ENCODE results near the gene SPAG4. TPM values are rescaled to one million over a fixed set of nuclear protein-coding genes. Genes with fewer than 3 reads are reported as not detected.

Gene SPAG4
- total RNA-seq, 4 donors from 2014 or later, result 1.3 to 5.7 (median 2.6) TPM

DNA sequence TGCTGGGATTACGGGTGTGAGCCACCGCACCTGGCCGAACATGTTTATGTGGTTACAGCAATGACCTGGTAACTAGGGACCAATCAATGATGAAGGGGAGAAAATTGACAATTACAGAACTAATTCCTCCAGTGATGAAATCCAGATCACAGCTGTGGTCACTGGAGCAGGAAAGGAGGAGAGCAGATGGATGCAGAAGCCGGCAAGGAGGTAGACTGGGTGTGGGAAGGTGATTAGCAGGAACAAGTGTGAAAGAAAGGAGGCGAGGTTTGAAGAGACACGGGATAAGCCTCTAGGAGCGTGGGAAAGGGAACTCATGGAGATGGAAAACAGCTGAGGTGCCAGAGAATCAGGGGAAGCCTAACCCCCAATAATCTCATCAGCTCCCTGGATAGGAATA lies 17.2 kb upstream of the SPAG4 start:
- H3K36me3 ChIP-seq, result no peaks in the 10 kb centered on the region
- no peaks in the 10 kb centered on the region for H3K9me3 ChIP-seq
- TF ChIP-seq POLR2A (IDR thresholded peaks at IDR 0.05), result no peak
- TF ChIP-seq, protein P1, sequence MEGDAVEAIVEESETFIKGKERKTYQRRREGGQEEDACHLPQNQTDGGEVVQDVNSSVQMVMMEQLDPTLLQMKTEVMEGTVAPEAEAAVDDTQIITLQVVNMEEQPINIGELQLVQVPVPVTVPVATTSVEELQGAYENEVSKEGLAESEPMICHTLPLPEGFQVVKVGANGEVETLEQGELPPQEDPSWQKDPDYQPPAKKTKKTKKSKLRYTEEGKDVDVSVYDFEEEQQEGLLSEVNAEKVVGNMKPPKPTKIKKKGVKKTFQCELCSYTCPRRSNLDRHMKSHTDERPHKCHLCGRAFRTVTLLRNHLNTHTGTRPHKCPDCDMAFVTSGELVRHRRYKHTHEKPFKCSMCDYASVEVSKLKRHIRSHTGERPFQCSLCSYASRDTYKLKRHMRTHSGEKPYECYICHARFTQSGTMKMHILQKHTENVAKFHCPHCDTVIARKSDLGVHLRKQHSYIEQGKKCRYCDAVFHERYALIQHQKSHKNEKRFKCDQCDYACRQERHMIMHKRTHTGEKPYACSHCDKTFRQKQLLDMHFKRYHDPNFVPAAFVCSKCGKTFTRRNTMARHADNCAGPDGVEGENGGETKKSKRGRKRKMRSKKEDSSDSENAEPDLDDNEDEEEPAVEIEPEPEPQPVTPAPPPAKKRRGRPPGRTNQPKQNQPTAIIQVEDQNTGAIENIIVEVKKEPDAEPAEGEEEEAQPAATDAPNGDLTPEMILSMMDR (IDR thresholded peaks at IDR 0.05), result no peak
- no peak for TF ChIP-seq EP300 (IDR thresholded peaks at IDR 0.05)
- DNase-seq (ENCODE audit: low spot score in 2 of 2), result no peak
- WGBS, 2 donors, result 52 to 65% methylated on average over 7 of the region's 7 CpGs
- peaks cover 0 to 38% of the 10 kb centered on the region in 2 donors for H3K27me3 ChIP-seq
- H3K27ac ChIP-seq, result no peak overlapping the region
- peaks cover 0 to 20% (median 16%) of the 10 kb centered on the region in 4 donors for H3K4me1 ChIP-seq
- H3K4me3 ChIP-seq, result no peak overlapping the region

DNA sequence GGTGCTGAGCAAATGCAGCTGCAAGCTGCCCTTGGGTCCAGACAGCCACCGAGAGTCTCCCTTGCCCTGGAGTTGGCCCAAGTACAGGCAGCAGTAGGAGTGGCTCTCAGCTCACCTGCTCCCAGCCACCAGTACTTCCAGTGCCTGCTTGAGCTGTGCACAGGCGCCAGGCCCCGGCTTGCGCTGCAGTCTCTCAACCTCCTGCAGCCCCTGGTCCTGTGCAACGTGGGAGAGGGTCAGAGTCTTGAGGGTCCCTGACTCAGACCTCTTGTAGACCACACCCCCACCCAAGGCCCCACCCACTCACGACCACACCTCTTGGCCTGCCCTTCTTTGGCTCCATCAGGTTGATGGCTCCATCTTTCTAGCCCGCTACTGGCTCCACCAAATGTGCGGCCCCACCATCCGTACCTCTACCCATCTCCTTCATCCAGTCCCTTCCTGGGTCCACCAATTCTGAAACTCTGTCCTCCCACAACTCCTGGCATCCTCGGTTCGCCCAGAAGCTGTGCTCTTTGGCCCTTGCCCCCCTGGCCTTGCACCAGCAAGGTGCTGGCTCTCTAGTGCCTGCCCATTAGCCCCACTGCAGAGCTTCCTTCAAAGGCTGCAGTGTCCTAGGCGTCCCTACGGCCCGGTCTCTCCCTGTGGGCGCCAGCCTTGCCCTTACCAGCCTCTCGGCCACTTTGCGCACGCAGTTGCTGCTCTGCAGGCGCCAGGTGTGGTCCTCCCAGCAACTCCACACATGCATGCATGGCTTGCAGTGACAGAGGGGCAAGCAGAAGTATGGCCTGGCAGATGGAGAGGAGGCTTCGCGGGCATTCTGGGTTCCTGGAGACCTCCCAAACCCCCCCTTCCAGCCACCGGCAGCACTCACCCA lies 16.5 kb upstream of the SPAG4 start:
- TF ChIP-seq, protein P1 (IDR thresholded peaks at IDR 0.05), result no peak
- TF ChIP-seq EP300 (IDR thresholded peaks at IDR 0.05) (no peak), POLR2A (IDR thresholded peaks at IDR 0.05) (no peak)
- no peaks in the 10 kb centered on the region for H3K36me3 ChIP-seq
- WGBS, 2 donors, result 82% methylated on average over 19 to 22 of the region's 22 CpGs
- DNase-seq (ENCODE audit: low spot score in 2 of 2), result no peak
- H3K27me3 ChIP-seq, result peaks cover 0 to 38% of the 10 kb centered on the region in 2 donors
- no peak overlapping the region for H3K27ac ChIP-seq
- no peaks in the 10 kb centered on the region for H3K9me3 ChIP-seq
- H3K4me1 ChIP-seq, result peaks cover 0 to 20% (median 16%) of the 10 kb centered on the region in 4 donors
- H3K4me3 ChIP-seq, result no peak overlapping the region

DNA sequence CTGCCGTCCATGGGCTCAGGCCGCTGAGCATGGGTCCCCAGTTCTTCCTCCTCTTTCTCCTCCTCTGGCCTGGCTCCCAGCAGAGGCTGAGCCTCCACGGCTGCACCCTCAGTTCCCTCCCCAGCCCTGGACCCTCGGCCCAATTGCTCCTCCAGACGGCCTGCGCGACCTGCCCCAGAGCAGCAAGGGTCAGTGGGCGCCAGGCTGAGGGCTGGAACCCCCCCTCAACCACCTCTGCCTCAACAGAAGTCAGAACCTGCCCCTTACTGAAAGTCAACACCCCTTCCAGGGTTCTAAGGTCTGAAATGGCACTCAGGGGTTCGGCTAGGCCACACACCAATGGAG lies 15.9 kb upstream of the SPAG4 start:
- Histone ChIP-seq H3K9me3 (no peaks in the 10 kb centered on the region), H3K36me3 (no peaks in the 10 kb centered on the region), H3K4me1 (peaks cover 0 to 20% (median 16%) of the 10 kb centered on the region in 4 donors), H3K27me3 (peaks cover 0 to 38% of the 10 kb centered on the region in 2 donors), H3K4me3 (no peak overlapping the region), H3K27ac (no peak overlapping the region)
- DNase-seq (ENCODE audit: low spot score in 2 of 2), result no peak
- WGBS, 2 donors, result 74 to 84% methylated on average over 9 of the region's 9 CpGs
- TF ChIP-seq EP300 (IDR thresholded peaks at IDR 0.05) (no peak), POLR2A (IDR thresholded peaks at IDR 0.05) (no peak)
- TF ChIP-seq, protein P1 (IDR thresholded peaks at IDR 0.05), result no peak

DNA sequence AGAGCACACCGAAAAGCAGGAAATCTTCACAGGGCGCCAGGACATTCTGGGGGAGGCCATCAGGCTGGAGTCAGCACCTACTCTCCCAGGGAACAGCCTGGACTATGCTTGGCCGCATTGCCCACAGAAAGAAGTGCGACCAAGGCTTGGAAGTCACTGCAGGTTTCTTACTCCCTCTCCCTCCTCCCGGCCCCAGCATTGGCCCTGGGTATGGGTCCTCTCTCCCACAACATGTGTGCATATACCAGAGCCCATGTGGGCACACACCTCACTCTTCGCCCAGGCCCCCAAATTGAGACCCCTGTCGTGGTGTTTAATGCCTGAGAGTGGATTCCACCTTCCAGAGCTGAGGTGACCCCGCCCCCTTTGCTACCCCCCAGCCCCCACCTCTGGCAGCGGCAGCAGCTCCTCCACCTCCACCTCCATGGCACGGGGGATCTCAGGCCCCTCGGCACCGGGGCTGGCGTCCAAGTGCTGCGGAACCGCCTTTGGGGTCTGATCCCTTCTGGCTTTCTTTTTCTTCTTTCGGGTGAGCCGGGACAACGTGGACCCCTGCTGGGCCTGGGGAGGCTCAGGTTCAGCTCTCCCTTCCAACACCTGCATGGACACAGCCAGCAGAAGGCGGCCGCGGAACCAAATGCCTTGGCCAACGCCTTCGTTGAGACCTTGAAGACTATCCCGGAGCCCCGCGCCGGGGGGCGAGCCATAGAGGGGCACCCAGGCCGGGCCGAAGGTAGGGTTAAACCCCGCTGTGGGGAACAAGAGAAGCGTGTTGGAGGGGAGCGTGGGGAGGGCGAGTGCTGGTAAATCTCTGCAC lies 15.2 kb upstream of the SPAG4 start:
- whole genome bisulfite sequencing, 2 donors, result 22 to 28% methylated on average over 30 to 32 of the region's 34 CpGs
- Histone ChIP-seq H3K4me3 (peak overlapping the region; percentile 30 to 56 (median 36)), H3K4me1 (peaks cover 0 to 20% (median 16%) of the 10 kb centered on the region in 4 donors), H3K9me3 (no peaks in the 10 kb centered on the region), H3K36me3 (no peaks in the 10 kb centered on the region), H3K27me3 (peaks cover 0 to 38% of the 10 kb centered on the region in 2 donors), H3K27ac (no peak overlapping the region)
- no peak for DNase-seq (ENCODE audit: low spot score in 2 of 2)
- TF ChIP-seq EP300 (IDR thresholded peaks at IDR 0.05), result no peak
- TF ChIP-seq, protein P1 (IDR thresholded peaks at IDR 0.05), result no peak
- no peak for TF ChIP-seq POLR2A (IDR thresholded peaks at IDR 0.05)
